GM12875 (cell line): ENCODE data around the gene RBM22.

Experiments used
- H3K4me3 ChIP-seq: one replicate; pipeline ENCODE4 v1.5.1; 2011; ENCODE audit warnings: low read depth, low read length, control low read depth
- TF ChIP-seq, protein P1 (sequence below): IDR thresholded peaks from 2 replicates; pipeline ENCODE4 v1.5.1; 2011; ENCODE audit warnings: low read depth, mild to moderate bottlenecking, control low read depth, inconsistent platforms, low read length, moderate library complexity, borderline replicate concordance; ENCODE audit not compliant: insufficient read depth

RBM22 gene

GRCh38 chr5:150647275-150648251 lies 53.3 kb downstream of the RBM22 start:
- H3K4me3 ChIP-seq: no peak overlapping the region
- TF ChIP-seq, protein P1, sequence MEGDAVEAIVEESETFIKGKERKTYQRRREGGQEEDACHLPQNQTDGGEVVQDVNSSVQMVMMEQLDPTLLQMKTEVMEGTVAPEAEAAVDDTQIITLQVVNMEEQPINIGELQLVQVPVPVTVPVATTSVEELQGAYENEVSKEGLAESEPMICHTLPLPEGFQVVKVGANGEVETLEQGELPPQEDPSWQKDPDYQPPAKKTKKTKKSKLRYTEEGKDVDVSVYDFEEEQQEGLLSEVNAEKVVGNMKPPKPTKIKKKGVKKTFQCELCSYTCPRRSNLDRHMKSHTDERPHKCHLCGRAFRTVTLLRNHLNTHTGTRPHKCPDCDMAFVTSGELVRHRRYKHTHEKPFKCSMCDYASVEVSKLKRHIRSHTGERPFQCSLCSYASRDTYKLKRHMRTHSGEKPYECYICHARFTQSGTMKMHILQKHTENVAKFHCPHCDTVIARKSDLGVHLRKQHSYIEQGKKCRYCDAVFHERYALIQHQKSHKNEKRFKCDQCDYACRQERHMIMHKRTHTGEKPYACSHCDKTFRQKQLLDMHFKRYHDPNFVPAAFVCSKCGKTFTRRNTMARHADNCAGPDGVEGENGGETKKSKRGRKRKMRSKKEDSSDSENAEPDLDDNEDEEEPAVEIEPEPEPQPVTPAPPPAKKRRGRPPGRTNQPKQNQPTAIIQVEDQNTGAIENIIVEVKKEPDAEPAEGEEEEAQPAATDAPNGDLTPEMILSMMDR: no peak

DNA sequence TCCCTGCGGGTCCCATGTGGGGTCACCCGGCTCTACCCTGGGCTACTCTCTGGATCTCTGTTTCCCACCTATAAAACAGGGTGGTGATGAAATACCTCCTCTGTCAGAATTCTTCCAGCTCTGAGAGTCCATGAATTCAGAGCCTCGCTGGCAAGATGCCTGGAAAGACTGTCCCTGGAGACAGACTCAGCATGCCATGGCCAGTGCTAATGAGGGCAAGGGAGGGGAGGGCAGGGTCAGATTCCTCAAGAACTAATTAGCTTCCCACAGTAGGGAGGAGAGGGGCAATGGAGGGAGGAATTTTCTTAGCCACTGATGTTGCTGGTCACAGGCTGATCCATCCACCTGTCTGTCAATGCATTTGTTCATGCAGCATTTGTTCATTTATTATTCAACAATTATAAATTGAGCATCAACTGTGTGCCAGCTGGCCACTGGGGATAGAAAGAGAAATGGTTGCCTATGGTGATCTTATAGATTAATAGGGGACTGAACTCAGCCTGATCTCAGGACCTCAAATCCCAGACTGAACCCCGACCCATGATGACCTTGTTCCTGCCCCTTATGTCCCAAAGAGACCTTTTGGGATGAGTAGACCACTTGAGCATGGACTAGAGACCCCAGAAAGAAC lies 55.7 kb downstream of the RBM22 start:
- H3K4me3 ChIP-seq: no peak overlapping the region
- TF ChIP-seq, protein P1: no peak

- TF ChIP-seq, protein P1: no peak
- no peak overlapping the region for H3K4me3 ChIP-seq
These were observed 56.3 kb downstream of the RBM22 start for GRCh38 chr5:150644514-150644913.

DNA sequence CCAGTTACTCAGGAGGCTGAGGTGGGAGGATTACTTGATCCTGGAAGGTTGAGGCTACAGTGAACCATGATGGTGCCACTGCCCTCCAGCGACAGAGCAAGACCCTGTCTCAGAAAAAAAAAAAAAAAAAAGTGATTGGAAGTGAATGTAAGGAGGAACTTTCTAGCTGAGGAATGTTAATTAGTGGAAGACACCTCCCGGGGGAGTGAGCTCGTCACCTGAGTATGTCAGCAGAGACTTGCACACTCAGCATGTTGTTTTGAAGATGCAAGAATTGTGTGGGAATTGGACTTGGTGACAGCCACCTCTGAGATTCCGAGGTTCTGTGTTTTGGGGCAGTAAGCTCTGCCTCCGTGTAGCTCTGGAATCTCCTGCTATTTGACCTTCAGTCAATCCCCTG lies 56.8 kb downstream of the RBM22 start:
- H3K4me3 ChIP-seq: no peak overlapping the region
- TF ChIP-seq, protein P1: no peak

DNA sequence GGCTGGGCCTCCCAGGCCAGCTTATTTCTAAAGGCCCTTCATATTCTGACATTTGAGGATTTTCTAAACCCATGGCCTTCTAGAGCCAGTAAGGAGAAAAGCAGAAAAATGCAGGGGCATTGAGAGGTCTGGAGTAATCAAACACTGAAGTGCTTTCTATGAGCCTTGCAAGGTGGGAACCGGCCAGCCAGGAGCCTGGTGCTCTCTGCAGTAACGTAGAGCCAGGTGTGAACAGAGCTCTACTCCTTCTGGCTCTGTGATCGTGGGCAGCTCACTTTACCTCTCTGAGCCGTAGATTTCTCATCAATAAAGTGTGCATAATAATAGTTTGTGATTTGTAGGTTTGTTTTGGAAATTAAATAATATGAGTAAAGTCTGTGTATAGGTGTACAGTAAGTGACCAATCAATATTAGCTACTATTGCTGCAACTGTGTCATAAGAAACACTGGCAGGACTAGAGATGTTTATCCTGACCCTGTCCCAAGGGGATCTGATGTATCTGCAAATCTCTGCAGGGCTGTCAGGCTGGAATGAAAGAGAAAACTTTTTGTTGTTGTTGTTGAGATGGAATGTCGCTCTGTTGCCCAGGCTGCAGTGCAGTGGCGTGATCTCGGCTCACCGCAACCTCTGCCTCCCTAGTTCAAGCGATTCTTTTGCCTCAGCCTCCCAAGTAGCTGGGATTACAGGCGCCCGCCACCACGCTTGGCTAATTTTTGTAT lies 57.7 kb downstream of the RBM22 start:
- TF ChIP-seq, protein P1: no peak
- H3K4me3 ChIP-seq: no peak overlapping the region

GRCh38 chr5:150642567-150642927 lies 58.3 kb downstream of the RBM22 start:
- H3K4me3 ChIP-seq: no peak overlapping the region
- TF ChIP-seq, protein P1: no peak
